ENCODE data around the gene ESRRB.

The ESRRB gene

DNA sequence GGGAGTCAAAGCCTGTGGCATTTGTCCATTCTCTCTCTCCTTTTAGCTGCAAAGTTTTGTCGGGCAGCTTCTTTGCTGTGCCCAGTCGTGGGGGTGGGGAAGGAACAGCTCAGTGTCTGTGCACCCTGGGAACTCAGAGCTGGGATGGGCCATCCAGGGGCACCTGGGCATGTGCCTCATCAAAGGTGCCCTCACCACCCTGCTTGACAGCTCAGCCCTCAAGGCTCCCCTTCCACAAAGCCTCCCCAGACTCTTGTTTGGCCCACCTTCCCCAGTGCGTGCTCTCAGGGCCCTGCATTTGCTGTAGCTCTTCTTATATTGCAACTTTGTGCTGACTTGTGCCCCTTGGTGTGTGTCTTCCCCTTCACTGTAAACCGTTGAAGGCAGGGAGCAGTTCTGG is 112.6 kb downstream of the ESRRB start:
- ATAC-seq = no peak
- no peaks in the 10 kb centered on the region for H3K9me3 Mint-ChIP-seq
- no peaks in the 10 kb centered on the region for H3K27me3 Mint-ChIP-seq
- DNase-seq = no peak
- H3K27ac Mint-ChIP-seq = no peak overlapping the region
- no peak overlapping the region for H3K4me3 Mint-ChIP-seq
- H3K4me1 Mint-ChIP-seq = no peaks in the 10 kb centered on the region

DNA sequence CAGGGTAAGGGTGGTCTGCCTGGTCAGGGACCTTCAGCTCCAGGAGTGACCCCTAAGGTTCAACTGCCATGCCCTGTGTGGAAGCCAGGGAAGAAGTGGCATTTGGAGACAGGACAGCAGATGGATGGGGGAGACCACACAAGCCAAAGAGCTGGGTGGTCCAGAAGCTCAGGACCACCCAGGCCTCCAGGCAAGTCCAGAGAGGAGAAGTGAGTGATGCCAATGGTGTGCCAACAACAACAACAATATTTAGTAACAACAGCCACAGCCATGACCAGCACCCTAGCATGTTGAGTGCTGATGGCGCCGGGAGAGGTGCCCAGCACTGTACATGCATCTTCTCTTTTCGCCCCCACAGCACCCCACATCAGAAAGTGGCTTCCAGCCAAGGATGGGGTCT is 113.7 kb downstream of the ESRRB start:
- Mint-ChIP-seq H3K27me3 (no peaks in the 10 kb centered on the region), H3K27ac (no peak overlapping the region), H3K9me3 (no peaks in the 10 kb centered on the region), H3K4me3 (no peak overlapping the region), H3K4me1 (no peaks in the 10 kb centered on the region)
- no peak for DNase-seq
- no peak for ATAC-seq

DNA sequence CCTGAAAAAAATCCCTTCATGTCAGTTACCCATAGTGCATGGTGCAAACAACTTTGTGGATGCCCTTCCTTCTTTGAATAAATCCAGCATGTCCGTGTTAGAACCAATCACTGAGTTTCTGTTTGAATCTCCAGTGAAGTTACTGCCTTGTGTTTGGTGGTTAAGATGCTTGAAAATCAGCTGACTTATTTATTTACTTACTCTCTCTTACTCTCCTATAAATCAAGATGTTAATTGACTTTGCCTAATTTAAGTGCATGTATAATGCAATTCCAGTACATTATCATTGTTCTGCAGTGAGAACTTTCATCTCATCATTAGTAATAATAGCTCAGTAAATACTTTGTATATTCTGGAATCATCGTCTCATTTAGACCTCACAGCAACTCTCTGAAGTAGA is 114.2 kb downstream of the ESRRB start:
- Mint-ChIP-seq H3K4me3 (no peak overlapping the region), H3K4me1 (no peaks in the 10 kb centered on the region), H3K27ac (no peak overlapping the region), H3K27me3 (no peaks in the 10 kb centered on the region), H3K9me3 (no peaks in the 10 kb centered on the region)
- DNase-seq (no peak), ATAC-seq (no peak)

DNA sequence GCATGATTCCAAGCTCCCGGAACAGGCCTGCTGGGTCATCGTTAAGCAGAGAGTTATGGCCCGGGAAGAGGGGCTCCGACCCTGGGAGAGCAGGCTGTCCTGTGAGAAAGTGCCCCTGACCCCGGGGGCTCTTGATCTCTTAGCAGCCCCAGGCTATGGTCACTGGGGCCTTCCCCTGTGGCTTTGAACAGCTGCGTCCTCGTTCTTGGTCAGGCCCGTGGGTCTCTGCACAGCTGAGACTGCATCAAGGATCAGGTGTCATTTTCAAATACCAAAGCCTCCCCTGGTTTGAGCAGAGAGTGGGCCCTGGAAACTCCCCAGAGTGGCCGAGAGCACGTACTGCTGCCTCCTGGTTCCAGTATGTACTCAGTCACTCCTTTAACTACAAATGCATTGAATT is 114.8 kb downstream of the ESRRB start:
- H3K4me3 Mint-ChIP-seq = no peak overlapping the region
- DNase-seq (no peak), ATAC-seq (no peak)
- H3K27ac Mint-ChIP-seq = no peak overlapping the region
- no peaks in the 10 kb centered on the region for H3K27me3 Mint-ChIP-seq
- no peaks in the 10 kb centered on the region for H3K9me3 Mint-ChIP-seq
- no peaks in the 10 kb centered on the region for H3K4me1 Mint-ChIP-seq

DNA sequence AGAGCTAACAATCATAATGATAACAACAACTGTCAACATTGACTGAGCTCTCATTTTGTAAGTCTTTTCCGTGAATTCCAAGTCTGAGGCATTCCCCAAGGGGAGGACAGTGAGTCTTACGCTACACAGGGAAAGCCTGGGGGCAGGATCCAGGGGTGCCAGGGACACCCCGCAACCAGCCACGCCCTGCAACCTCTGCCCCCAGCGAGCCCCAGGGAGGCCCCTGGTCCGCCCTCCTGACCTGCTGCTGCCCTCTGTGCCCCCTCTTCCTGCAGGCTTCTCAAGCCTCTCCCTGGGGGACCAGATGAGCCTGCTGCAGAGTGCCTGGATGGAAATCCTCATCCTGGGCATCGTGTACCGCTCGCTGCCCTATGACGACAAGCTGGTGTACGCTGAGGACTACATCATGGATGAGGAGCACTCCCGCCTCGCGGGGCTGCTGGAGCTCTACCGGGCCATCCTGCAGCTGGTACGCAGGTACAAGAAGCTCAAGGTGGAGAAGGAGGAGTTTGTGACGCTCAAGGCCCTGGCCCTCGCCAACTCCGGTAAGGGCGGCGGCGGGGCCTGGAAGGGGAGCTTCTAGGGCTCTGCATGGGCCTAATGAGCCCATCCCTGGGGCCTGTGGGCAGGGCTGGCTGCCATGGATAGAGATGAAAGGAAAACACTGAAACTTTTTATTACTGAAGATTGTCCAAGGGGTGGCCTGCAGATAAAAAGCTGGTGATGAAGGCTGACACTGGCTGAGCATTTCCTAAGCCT is 115.4 kb downstream of the ESRRB start:
- DNase-seq (no peak), ATAC-seq (no peak)
- peaks cover 6% of the 10 kb centered on the region for H3K27me3 Mint-ChIP-seq
- no peaks in the 10 kb centered on the region for H3K9me3 Mint-ChIP-seq
- no peak overlapping the region for H3K27ac Mint-ChIP-seq
- H3K4me1 Mint-ChIP-seq = no peaks in the 10 kb centered on the region
- no peak overlapping the region for H3K4me3 Mint-ChIP-seq

DNA sequence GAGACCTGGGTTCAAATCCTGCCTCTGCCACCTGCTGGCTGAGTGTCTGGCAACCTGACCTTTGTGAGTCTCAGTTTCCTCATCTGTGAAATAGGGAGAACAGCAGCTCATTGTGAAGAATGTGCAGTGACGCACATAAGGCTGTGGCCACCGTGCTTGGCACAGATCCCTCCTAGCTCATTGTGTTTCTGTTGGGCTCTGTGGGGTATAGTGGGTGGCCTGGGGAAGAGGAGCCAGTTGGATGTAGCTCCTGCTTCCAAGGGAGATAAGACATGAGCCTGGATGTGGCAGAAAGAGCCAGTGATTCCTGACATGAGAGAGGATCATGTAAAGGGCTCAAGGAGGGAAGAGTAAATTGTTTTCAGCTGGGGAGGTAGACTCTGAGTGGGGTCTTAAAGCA is 120.0 kb downstream of the ESRRB start:
- Mint-ChIP-seq H3K27me3 (peaks cover 8% of the 10 kb centered on the region), H3K4me3 (no peak overlapping the region), H3K9me3 (no peaks in the 10 kb centered on the region), H3K4me1 (no peaks in the 10 kb centered on the region), H3K27ac (no peak overlapping the region)
- ATAC-seq (no peak), DNase-seq (no peak)

DNA sequence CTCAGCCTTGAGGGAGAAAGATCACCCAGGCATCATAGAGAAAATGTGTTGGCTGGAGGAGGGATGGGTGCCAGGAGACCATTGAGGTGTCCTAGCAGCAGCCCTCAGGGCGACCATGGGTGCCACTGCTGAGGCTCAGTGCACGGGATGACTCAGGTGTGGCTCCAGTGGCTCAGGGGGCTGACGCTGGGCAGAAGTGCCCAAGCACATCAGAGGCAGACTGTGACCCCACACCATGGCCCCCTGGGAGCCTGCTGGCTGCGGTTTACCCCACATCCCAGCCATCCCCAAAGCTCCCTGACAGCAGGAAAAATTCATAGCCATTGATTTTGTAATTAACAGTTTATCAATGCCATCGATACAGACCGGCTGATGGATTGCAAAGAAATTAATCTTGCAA is 120.7 kb downstream of the ESRRB start:
- peaks cover 8% of the 10 kb centered on the region for H3K27me3 Mint-ChIP-seq
- ATAC-seq (no peak), DNase-seq (no peak)
- no peaks in the 10 kb centered on the region for H3K4me1 Mint-ChIP-seq
- H3K27ac Mint-ChIP-seq = no peak overlapping the region
- no peak overlapping the region for H3K4me3 Mint-ChIP-seq
- H3K9me3 Mint-ChIP-seq = no peaks in the 10 kb centered on the region

DNA sequence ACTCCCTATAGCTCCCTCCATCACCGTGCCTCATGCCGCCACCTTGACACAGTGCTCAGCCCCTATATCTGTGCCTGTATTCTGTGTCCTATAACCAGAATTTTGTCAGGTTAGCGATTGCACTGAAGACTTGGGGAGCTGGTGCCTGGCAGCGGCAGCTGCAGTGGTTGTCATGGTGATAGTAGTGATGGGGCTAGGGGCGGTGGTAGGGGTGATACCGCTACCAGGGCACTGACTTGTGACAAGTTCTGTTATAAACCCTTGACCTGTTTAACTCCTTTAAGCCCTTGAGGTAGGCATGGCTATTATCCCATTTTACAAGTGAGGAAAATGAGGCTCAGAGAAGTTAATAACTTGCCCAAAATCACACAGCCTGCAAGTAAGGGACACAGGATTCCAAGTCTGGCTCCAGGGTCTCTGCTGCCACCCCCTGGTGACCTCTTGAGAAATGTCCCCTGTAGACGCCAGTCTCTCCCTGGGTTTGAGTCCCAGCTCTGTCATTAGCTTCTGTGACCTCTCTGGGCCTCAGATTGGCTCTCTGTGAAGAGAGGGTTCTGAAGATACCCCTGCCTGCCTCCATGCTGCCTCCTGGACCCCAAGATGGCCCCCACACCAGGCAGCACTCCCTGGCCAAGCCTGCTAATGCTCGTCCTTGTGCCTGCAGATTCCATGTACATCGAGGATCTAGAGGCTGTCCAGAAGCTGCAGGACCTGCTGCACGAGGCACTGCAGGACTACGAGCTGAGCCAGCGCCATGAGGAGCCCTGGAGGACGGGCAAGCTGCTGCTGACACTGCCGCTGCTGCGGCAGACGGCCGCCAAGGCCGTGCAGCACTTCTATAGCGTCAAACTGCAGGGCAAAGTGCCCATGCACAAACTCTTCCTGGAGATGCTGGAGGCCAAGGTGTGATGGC is 121.9 kb downstream of the ESRRB start:
- Mint-ChIP-seq H3K27me3 (peaks cover 8% of the 10 kb centered on the region), H3K9me3 (no peaks in the 10 kb centered on the region), H3K27ac (no peak overlapping the region), H3K4me3 (no peak overlapping the region), H3K4me1 (no peaks in the 10 kb centered on the region)
- DNase-seq (no peak), ATAC-seq (no peak)

DNA sequence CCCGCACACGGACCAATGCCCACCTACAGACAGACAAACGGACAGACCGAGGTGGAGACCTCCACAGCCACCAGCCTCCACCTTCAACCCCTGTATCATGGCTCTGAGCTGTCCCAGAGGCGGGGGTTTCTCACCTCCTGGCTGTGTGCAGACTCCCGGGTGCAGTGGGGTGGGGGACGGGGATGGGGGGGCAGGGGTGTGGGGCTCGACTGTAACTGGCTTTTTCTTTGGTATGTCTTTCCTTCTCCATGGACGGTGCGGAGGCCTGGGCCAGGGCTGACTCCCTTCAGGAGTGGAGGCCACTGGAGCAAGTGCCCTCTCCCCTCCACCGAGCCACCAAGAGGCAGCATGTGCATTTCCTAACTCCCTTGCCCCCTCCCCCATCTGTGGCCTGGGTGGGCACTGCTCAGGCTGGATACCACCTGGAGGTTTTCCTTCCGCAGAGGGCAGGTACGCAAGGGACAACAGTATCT is 122.6 kb downstream of the ESRRB start:
- peaks cover 8% of the 10 kb centered on the region for H3K27me3 Mint-ChIP-seq

DNA sequence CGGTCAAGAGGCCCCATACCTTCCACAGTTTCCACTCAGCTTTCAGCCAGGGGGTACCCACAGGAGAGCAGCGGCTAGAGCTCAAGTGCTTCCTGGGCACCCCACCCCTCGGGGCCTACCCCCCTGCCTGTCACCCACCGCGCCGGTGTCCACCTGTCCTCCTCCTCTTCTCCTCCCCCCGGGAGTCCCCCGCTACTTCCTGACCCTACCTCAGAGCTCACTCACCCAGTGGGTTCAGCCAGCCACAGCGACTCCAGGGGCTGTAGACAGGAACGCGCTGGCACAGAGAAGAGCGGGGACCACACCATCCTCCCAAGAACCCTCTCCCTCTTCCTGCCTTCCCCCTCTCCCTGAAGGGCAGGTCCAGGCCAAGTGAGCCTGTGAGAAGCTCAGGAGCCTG is 123.0 kb downstream of the ESRRB start:
- H3K9me3 Mint-ChIP-seq = no peaks in the 10 kb centered on the region
- H3K4me3 Mint-ChIP-seq = no peak overlapping the region
- peaks cover 11% of the 10 kb centered on the region for H3K27me3 Mint-ChIP-seq
- H3K27ac Mint-ChIP-seq = peak overlapping the region in 1 of 2 donors; percentile 48
- peak; percentile 43 for ATAC-seq
- H3K4me1 Mint-ChIP-seq = no peaks in the 10 kb centered on the region
- DNase-seq = no peak

More for the DNA sequence above, 122.6 kb downstream of the ESRRB start:
- ATAC-seq (peak; percentile 11), DNase-seq (no peak)
- Mint-ChIP-seq H3K4me1 (no peaks in the 10 kb centered on the region), H3K4me3 (no peak overlapping the region), H3K27ac (no peak overlapping the region), H3K9me3 (no peaks in the 10 kb centered on the region)

DNA sequence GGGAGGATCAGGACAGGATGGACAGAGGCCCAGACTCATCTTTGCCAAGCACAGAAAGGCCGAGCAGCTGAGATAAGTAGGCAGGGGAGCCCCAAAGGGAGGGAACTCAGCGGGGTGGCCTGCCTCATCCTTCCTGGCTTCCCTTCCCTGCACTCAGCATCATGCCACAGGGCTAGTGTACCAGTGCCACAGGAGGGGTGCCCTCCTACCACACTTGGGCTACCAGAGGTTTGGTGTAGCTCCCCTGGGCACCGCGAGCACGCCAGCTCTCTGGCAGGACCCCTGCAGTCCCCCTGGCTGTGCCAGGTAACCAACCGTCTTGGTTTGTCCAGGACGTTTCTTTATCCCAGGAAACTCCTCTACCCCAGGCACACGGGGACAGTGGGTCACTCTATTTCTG is 123.5 kb downstream of the ESRRB start:
- Mint-ChIP-seq H3K27ac (no peak overlapping the region), H3K4me1 (no peaks in the 10 kb centered on the region), H3K9me3 (no peaks in the 10 kb centered on the region), H3K27me3 (peaks cover 15% of the 10 kb centered on the region), H3K4me3 (no peak overlapping the region)
- DNase-seq (no peak), ATAC-seq (peak; percentile 20)

DNA sequence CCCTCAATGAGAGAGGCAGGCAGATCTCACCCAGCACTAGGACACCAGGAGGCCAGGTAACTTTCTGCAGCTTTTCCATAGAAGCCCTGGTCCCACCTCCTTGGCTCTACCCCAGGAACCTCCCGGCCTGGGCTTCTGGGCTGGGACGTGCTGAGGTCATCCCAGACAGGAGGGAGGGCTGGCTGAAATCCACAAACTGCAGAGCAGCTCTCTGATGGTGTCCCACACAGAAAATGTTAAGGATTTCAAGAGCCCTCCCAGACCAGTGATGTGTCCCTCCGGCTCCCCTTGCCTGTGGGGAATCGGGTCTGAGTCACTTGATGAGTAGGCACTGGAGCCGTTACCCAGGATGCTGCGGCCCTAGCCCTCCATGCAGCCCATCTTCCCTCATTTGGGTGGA is 124.1 kb downstream of the ESRRB start:
- H3K27me3 Mint-ChIP-seq = peaks cover 16% of the 10 kb centered on the region
- no peak overlapping the region for H3K4me3 Mint-ChIP-seq
- no peaks in the 10 kb centered on the region for H3K9me3 Mint-ChIP-seq
- H3K27ac Mint-ChIP-seq = no peak overlapping the region
- DNase-seq (no peak), ATAC-seq (no peak)
- no peaks in the 10 kb centered on the region for H3K4me1 Mint-ChIP-seq

DNA sequence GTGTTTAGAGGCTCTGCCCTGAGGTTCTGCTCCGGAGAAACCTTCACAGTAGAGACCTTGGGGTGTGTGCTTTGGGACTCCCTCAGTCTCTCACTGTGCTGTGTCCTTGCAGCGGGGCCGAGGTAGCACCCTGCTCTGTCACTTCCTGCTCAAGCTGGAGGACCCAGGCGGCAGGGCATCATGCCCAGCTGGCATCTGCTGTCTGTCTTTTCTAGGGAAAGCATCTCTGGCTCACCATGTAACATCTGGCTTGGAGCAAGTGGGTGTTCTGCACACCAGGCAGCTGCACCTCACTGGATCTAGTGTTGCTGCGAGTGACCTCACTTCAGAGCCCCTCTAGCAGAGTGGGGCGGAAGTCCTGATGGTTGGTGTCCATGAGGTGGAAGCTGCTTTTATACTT is 124.5 kb downstream of the ESRRB start:
- Mint-ChIP-seq H3K9me3 (no peaks in the 10 kb centered on the region), H3K27ac (no peak overlapping the region), H3K4me1 (peaks cover 2% of the 10 kb centered on the region), H3K4me3 (no peak overlapping the region), H3K27me3 (peaks cover 16% of the 10 kb centered on the region)
- no peak for ATAC-seq
- DNase-seq = no peak

DNA sequence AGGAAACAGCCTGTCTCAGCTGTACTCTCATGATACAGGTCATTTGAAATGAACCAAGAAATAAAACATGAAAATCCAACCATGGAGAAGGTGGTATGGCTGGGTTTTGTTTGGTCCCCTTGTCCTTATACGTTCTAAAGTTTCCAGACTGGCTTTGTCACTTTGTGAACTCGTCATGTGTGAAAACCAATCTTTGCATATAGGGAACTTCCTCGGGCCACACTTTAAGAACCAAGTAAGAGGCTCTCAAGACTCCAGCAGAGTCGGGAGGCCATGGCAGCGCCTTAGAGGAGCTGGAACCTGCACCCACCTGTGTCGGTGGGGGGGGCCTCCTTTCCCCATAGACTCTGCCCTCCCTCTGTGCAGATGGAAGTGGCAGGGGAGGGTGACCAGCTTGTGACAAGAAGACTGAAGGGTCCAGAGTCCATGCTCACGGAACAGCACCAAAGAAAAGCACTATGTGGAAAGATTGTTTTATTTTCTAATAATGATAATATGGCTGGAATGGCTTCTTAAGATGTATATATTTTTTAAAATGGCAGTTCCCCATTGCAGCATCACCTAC is 125.3 kb downstream of the ESRRB start:
- no peak for ATAC-seq
- peaks cover 16% of the 10 kb centered on the region for H3K27me3 Mint-ChIP-seq
- no peaks in the 10 kb centered on the region for H3K9me3 Mint-ChIP-seq
- H3K4me3 Mint-ChIP-seq = no peak overlapping the region
- H3K27ac Mint-ChIP-seq = no peak overlapping the region
- no peak for DNase-seq
- H3K4me1 Mint-ChIP-seq = peaks cover 10% of the 10 kb centered on the region

DNA sequence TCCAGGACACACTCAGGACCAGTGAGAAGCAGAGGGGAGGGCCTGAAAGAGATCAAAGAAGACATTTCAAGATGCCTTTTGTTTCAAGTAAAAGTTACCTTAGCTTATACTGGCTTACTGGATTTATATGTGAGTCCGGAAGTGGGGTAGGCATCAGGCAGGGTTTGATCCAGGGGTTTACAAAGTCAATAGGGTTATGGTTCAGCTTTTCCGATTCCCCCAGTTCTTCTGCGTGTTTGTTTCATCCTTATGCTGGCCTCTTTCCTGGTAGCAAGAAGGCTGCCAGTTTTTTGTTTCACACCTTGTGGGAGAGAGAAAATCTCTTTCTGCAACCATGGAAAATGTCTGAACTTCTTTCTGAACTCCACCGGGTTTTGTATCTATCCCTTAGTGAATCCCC is 126.3 kb downstream of the ESRRB start:
- Mint-ChIP-seq H3K9me3 (no peaks in the 10 kb centered on the region), H3K4me3 (no peak overlapping the region), H3K27me3 (peaks cover 18% of the 10 kb centered on the region), H3K27ac (no peak overlapping the region), H3K4me1 (peaks cover 13% of the 10 kb centered on the region)
- ATAC-seq (no peak), DNase-seq (no peak)

DNA sequence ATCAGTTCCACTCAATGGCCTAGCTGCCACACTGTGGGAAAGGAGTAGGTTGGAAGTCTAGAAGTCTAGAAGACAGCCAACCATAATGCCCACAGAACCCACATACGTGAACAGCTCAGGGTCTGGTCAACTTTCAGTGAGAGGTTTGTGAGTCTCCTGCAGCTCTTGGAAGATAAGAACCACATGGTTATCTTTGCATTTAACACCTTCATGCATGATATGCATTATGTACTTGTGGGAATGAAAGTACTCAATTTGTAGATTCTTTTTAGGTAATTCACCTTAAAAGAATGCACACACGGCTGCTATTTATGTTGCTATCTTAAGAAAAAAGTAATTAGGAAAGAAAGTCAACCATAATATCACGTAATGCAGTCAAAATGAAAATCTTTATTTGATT is 126.7 kb downstream of the ESRRB start:
- H3K4me3 Mint-ChIP-seq = no peak overlapping the region
- peak overlapping the region in 1 of 2 donors; percentile 4 for H3K27ac Mint-ChIP-seq
- DNase-seq (no peak), ATAC-seq (no peak)
- peaks cover 18% of the 10 kb centered on the region for H3K27me3 Mint-ChIP-seq
- H3K9me3 Mint-ChIP-seq = no peaks in the 10 kb centered on the region
- peaks cover 13% of the 10 kb centered on the region for H3K4me1 Mint-ChIP-seq

Measured in stimulated activated naive CD8-positive, alpha-beta T cell treated with anti-CD3 and anti-CD28 coated beads, Interleukin-15, amount 100 ng/mL, for 72 hours (primary cell).